GM19099 (cell line): ENCODE data around the gene ARL15.

Experiments used
- POLR2A ChIP-seq: IDR thresholded peaks from 3 replicates; pipeline ENCODE4 v1.6.1; 2011; ENCODE audit warnings: low read depth; ENCODE audit not compliant: insufficient read length; ENCODE audit errors: extremely low read depth

ARL15 gene

GRCh38 chr5:54217826-54218503 is 92.4 kb downstream of the ARL15 start:
- no peak for TF ChIP-seq POLR2A

- no peak for TF ChIP-seq POLR2A
Measured at GRCh38 chr5:54215233-54215736, 95.1 kb downstream of the ARL15 start.

GRCh38 chr5:54214722-54215121 is 95.7 kb downstream of the ARL15 start:
- no peak for TF ChIP-seq POLR2A

GRCh38 chr5:54212331-54212730 is 98.0 kb downstream of the ARL15 start:
- TF ChIP-seq POLR2A, result no peak

GRCh38 chr5:54211912-54212311 is 98.5 kb downstream of the ARL15 start:
- no peak for TF ChIP-seq POLR2A

- no peak for TF ChIP-seq POLR2A
Measured at GRCh38 chr5:54207566-54207965, 102.8 kb downstream of the ARL15 start.

- no peak for TF ChIP-seq POLR2A
Measured at GRCh38 chr5:54206580-54207229, 103.7 kb downstream of the ARL15 start.

- TF ChIP-seq POLR2A, result no peak
Measured at GRCh38 chr5:54205918-54206317, 104.5 kb downstream of the ARL15 start.

- TF ChIP-seq POLR2A, result no peak
Measured at GRCh38 chr5:54205453-54205852, 104.9 kb downstream of the ARL15 start.

GRCh38 chr5:54197018-54197417 is 113.4 kb downstream of the ARL15 start:
- TF ChIP-seq POLR2A, result no peak

GRCh38 chr5:54195701-54196100 is 114.7 kb downstream of the ARL15 start:
- no peak for TF ChIP-seq POLR2A

- TF ChIP-seq POLR2A, result no peak
Measured at GRCh38 chr5:54194318-54194717, 116.1 kb downstream of the ARL15 start.

- TF ChIP-seq POLR2A, result no peak
Measured at GRCh38 chr5:54187694-54188093, 122.7 kb downstream of the ARL15 start.

- no peak for TF ChIP-seq POLR2A
Measured at GRCh38 chr5:54186912-54187445, 123.4 kb downstream of the ARL15 start.

GRCh38 chr5:54186108-54186507 is 124.3 kb downstream of the ARL15 start:
- no peak for TF ChIP-seq POLR2A

- TF ChIP-seq POLR2A, result no peak
Measured at GRCh38 chr5:54184806-54185205, 125.6 kb downstream of the ARL15 start.

- no peak for TF ChIP-seq POLR2A
Measured at GRCh38 chr5:54180630-54181031, 129.7 kb downstream of the ARL15 start.

GRCh38 chr5:54178991-54179390 is 131.4 kb downstream of the ARL15 start:
- no peak for TF ChIP-seq POLR2A
